ENCODE results near the gene ARL6. TPM values are rescaled to one million over a fixed set of nuclear protein-coding genes. Genes with fewer than 3 reads are reported as not detected.

The ARL6 gene
- total and polyA plus RNA-seq, 5 donors from 2014 or later = 1.7 to 3.2 (median 2.8) TPM

- no peaks in the 10 kb centered on the region for H3K9me3 Mint-ChIP-seq
- no peaks in the 10 kb centered on the region for H3K4me1 ChIP-seq (ENCODE audit: control insufficient read depth, insufficient read depth, low read length, poor library complexity, severe bottlenecking)
- DNase-seq = no peak
- no peak for ATAC-seq (ENCODE audit: low read depth in 2 of 2)
- no peak overlapping the region for H3K4me3 ChIP-seq (ENCODE audit: low read depth, low read length)
- H3K4me1 Mint-ChIP-seq = no peaks in the 10 kb centered on the region
- no peak overlapping the region for H3K27ac Mint-ChIP-seq
- no peaks in the 10 kb centered on the region for H3K36me3 ChIP-seq (ENCODE audit: control insufficient read depth, insufficient read depth, low read length)
- no peak overlapping the region for H3K4me3 Mint-ChIP-seq
- H3K27me3 Mint-ChIP-seq = peaks cover 5% of the 10 kb centered on the region
- no peaks in the 10 kb centered on the region for H3K9me3 ChIP-seq (ENCODE audit: control insufficient read depth in 2 of 2, low read length in 2 of 2)
- no peaks in the 10 kb centered on the region for H3K36me3 Mint-ChIP-seq
- peaks cover 6% of the 10 kb centered on the region for H3K27me3 ChIP-seq (ENCODE audit: control insufficient read depth, insufficient read depth, low read length)
- no peak overlapping the region for H3K27ac ChIP-seq (ENCODE audit: insufficient read depth, low read length, poor library complexity, severe bottlenecking)
Observed at GRCh38 chr3:97804471-97804870, 39.9 kb downstream of the ARL6 start.

GRCh38 chr3:97810779-97811390, 46.3 kb downstream of the ARL6 start:
- H3K4me3 Mint-ChIP-seq = no peak overlapping the region
- DNase-seq = no peak
- Histone ChIP-seq H3K4me1 (ENCODE audit: control insufficient read depth, insufficient read depth, low read length, poor library complexity, severe bottlenecking) (no peaks in the 10 kb centered on the region), H3K9me3 (ENCODE audit: control insufficient read depth in 2 of 2, low read length in 2 of 2) (no peaks in the 10 kb centered on the region), H3K27me3 (ENCODE audit: control insufficient read depth, insufficient read depth, low read length) (peaks cover 6% of the 10 kb centered on the region), H3K36me3 (ENCODE audit: control insufficient read depth, insufficient read depth, low read length) (no peaks in the 10 kb centered on the region), H3K27ac (ENCODE audit: insufficient read depth, low read length, poor library complexity, severe bottlenecking) (no peak overlapping the region), H3K4me3 (ENCODE audit: low read depth, low read length) (no peak overlapping the region)
- peaks cover 6% of the 10 kb centered on the region for H3K27me3 Mint-ChIP-seq
- no peak for ATAC-seq (ENCODE audit: low read depth in 2 of 2)
- no peaks in the 10 kb centered on the region for H3K9me3 Mint-ChIP-seq
- no peak overlapping the region for H3K27ac Mint-ChIP-seq
- H3K4me1 Mint-ChIP-seq = peaks cover 0 to 10% (median 3%) of the 10 kb centered on the region in 4 donors
- no peaks in the 10 kb centered on the region for H3K36me3 Mint-ChIP-seq

- ATAC-seq (ENCODE audit: low read depth in 2 of 2) (peak; percentile 81 to 86), DNase-seq (peak in 1 of 3 donors; percentile 81)
- Histone ChIP-seq H3K4me1 (ENCODE audit: control insufficient read depth, insufficient read depth, low read length, poor library complexity, severe bottlenecking) (no peaks in the 10 kb centered on the region), H3K4me3 (ENCODE audit: low read depth, low read length) (no peak overlapping the region), H3K9me3 (ENCODE audit: control insufficient read depth in 2 of 2, low read length in 2 of 2) (no peaks in the 10 kb centered on the region), H3K36me3 (ENCODE audit: control insufficient read depth, insufficient read depth, low read length) (no peaks in the 10 kb centered on the region), H3K27ac (ENCODE audit: insufficient read depth, low read length, poor library complexity, severe bottlenecking) (no peak overlapping the region), H3K27me3 (ENCODE audit: control insufficient read depth, insufficient read depth, low read length) (peaks cover 2% of the 10 kb centered on the region)
- Mint-ChIP-seq H3K36me3 (no peaks in the 10 kb centered on the region), H3K27me3 (peaks cover 20% of the 10 kb centered on the region), H3K27ac (no peak overlapping the region), H3K9me3 (no peaks in the 10 kb centered on the region), H3K4me3 (peak overlapping the region in 1 of 4 donors; percentile 21), H3K4me1 (peaks cover 0 to 10% (median 3%) of the 10 kb centered on the region in 4 donors)
Observed at GRCh38 chr3:97815149-97815917, 50.8 kb downstream of the ARL6 start.

GRCh38 chr3:97816811-97817210, 52.3 kb downstream of the ARL6 start:
- Mint-ChIP-seq H3K4me1 (peaks cover 0 to 18% (median 10%) of the 10 kb centered on the region in 4 donors), H3K27me3 (peaks cover 32% of the 10 kb centered on the region), H3K9me3 (no peaks in the 10 kb centered on the region), H3K4me3 (no peak overlapping the region), H3K36me3 (no peaks in the 10 kb centered on the region), H3K27ac (no peak overlapping the region)
- Histone ChIP-seq H3K36me3 (ENCODE audit: control insufficient read depth, insufficient read depth, low read length) (no peaks in the 10 kb centered on the region), H3K27me3 (ENCODE audit: control insufficient read depth, insufficient read depth, low read length) (peaks cover 2% of the 10 kb centered on the region), H3K4me1 (ENCODE audit: control insufficient read depth, insufficient read depth, low read length, poor library complexity, severe bottlenecking) (peaks cover 12% of the 10 kb centered on the region), H3K4me3 (ENCODE audit: low read depth, low read length) (no peak overlapping the region), H3K9me3 (ENCODE audit: control insufficient read depth in 2 of 2, low read length in 2 of 2) (no peaks in the 10 kb centered on the region), H3K27ac (ENCODE audit: insufficient read depth, low read length, poor library complexity, severe bottlenecking) (no peak overlapping the region)
- ATAC-seq (ENCODE audit: low read depth in 2 of 2) (no peak), DNase-seq (no peak)

GRCh38 chr3:97817965-97818364, 53.4 kb downstream of the ARL6 start:
- Mint-ChIP-seq H3K4me1 (peaks cover 0 to 25% (median 15%) of the 10 kb centered on the region in 4 donors), H3K27me3 (peaks cover 37% of the 10 kb centered on the region), H3K36me3 (no peaks in the 10 kb centered on the region), H3K4me3 (no peak overlapping the region), H3K27ac (no peak overlapping the region), H3K9me3 (no peaks in the 10 kb centered on the region)
- peaks cover 21% of the 10 kb centered on the region for H3K4me1 ChIP-seq (ENCODE audit: control insufficient read depth, insufficient read depth, low read length, poor library complexity, severe bottlenecking)
- no peak overlapping the region for H3K4me3 ChIP-seq (ENCODE audit: low read depth, low read length)
- no peaks in the 10 kb centered on the region for H3K36me3 ChIP-seq (ENCODE audit: control insufficient read depth, insufficient read depth, low read length)
- H3K27ac ChIP-seq (ENCODE audit: insufficient read depth, low read length, poor library complexity, severe bottlenecking) = no peak overlapping the region
- ATAC-seq (ENCODE audit: low read depth in 2 of 2) (no peak), DNase-seq (no peak)
- H3K9me3 ChIP-seq (ENCODE audit: control insufficient read depth in 2 of 2, low read length in 2 of 2) = no peaks in the 10 kb centered on the region
- peaks cover 2% of the 10 kb centered on the region for H3K27me3 ChIP-seq (ENCODE audit: control insufficient read depth, insufficient read depth, low read length)

GRCh38 chr3:97820780-97821179, 56.2 kb downstream of the ARL6 start:
- ATAC-seq (ENCODE audit: low read depth in 2 of 2) (no peak), DNase-seq (no peak)
- peaks cover 22% of the 10 kb centered on the region for H3K4me1 ChIP-seq (ENCODE audit: control insufficient read depth, insufficient read depth, low read length, poor library complexity, severe bottlenecking)
- H3K27ac Mint-ChIP-seq = peak overlapping the region in 2 of 3 donors; percentile 20 to 82
- no peaks in the 10 kb centered on the region for H3K9me3 ChIP-seq (ENCODE audit: control insufficient read depth in 2 of 2, low read length in 2 of 2)
- peaks cover 0 to 31% (median 17%) of the 10 kb centered on the region in 4 donors for H3K4me1 Mint-ChIP-seq
- peak overlapping the region; percentile 89 to 95 (median 92) for H3K4me3 Mint-ChIP-seq
- peak overlapping the region; percentile 76 for H3K4me3 ChIP-seq (ENCODE audit: low read depth, low read length)
- H3K9me3 Mint-ChIP-seq = no peaks in the 10 kb centered on the region
- H3K27me3 Mint-ChIP-seq = peaks cover 53% of the 10 kb centered on the region
- H3K36me3 ChIP-seq (ENCODE audit: control insufficient read depth, insufficient read depth, low read length) = no peaks in the 10 kb centered on the region
- H3K27ac ChIP-seq (ENCODE audit: insufficient read depth, low read length, poor library complexity, severe bottlenecking) = no peak overlapping the region
- peaks cover 3% of the 10 kb centered on the region for H3K36me3 Mint-ChIP-seq
- H3K27me3 ChIP-seq (ENCODE audit: control insufficient read depth, insufficient read depth, low read length) = peaks cover 8% of the 10 kb centered on the region

GRCh38 chr3:97821287-97821773, 56.8 kb downstream of the ARL6 start:
- Mint-ChIP-seq H3K4me3 (peak overlapping the region; percentile 89 to 95 (median 92)), H3K4me1 (peaks cover 0 to 31% (median 17%) of the 10 kb centered on the region in 4 donors), H3K27me3 (peaks cover 53% of the 10 kb centered on the region), H3K9me3 (no peaks in the 10 kb centered on the region), H3K36me3 (peaks cover 3% of the 10 kb centered on the region), H3K27ac (peak overlapping the region; percentile 20 to 82 (median 74))
- ATAC-seq (ENCODE audit: low read depth in 2 of 2) (peak in 1 of 2 donors; percentile 26), DNase-seq (peak in 1 of 3 donors; percentile 35)
- no peaks in the 10 kb centered on the region for H3K36me3 ChIP-seq (ENCODE audit: control insufficient read depth, insufficient read depth, low read length)
- peak overlapping the region; percentile 76 for H3K4me3 ChIP-seq (ENCODE audit: low read depth, low read length)
- H3K27me3 ChIP-seq (ENCODE audit: control insufficient read depth, insufficient read depth, low read length) = peaks cover 8% of the 10 kb centered on the region
- H3K27ac ChIP-seq (ENCODE audit: insufficient read depth, low read length, poor library complexity, severe bottlenecking) = peak overlapping the region; percentile 53
- H3K9me3 ChIP-seq (ENCODE audit: control insufficient read depth in 2 of 2, low read length in 2 of 2) = no peaks in the 10 kb centered on the region
- peaks cover 22% of the 10 kb centered on the region for H3K4me1 ChIP-seq (ENCODE audit: control insufficient read depth, insufficient read depth, low read length, poor library complexity, severe bottlenecking)

Measured in CD4-positive, CD25-positive, alpha-beta regulatory T cell (primary cell).